GM19324 (cell line): ENCODE results near the gene DOK1.
A peak's percentile ranks its signal among the peaks of the same experiment; 100 is the strongest.
"Not testable (repeated sequence)": the region's sequence is repeated elsewhere in the genome, so short reads cannot be mapped to it uniquely, and the experiment has no call there.

Source experiments
- ATAC-seq: cut with Tn5 transposase; IDR thresholded peaks from one replicate; pipeline ENCODE4 v1.9.1; 2021; ENCODE audit warnings: mild to moderate bottlenecking, moderate library complexity; ENCODE audit not compliant: unreplicated experiment, low FRiP score

The DOK1 gene

DNA sequence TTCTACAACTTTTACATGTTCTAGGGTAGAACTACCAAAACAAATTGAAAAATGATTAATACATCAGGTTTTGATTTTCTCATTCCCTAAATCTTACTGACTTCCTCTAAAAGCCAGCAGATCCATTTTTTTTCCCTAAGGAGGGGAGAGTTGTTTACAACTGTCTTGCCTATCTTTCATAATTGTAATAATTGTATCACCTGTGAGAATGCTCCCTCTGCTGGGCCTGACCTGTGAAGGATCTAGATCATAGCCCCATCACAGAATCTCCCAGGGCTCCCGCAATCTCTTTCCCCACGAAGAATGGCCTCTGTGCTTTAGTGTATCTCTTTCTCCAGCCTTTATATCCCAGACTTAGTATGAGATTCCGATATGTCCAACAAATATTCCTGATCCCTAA, 9.9 kb upstream of the DOK1 start:
- no peak for ATAC-seq

GRCh38 chr2:74546004-74546403, 8.5 kb upstream of the DOK1 start:
- no peak for ATAC-seq

DNA sequence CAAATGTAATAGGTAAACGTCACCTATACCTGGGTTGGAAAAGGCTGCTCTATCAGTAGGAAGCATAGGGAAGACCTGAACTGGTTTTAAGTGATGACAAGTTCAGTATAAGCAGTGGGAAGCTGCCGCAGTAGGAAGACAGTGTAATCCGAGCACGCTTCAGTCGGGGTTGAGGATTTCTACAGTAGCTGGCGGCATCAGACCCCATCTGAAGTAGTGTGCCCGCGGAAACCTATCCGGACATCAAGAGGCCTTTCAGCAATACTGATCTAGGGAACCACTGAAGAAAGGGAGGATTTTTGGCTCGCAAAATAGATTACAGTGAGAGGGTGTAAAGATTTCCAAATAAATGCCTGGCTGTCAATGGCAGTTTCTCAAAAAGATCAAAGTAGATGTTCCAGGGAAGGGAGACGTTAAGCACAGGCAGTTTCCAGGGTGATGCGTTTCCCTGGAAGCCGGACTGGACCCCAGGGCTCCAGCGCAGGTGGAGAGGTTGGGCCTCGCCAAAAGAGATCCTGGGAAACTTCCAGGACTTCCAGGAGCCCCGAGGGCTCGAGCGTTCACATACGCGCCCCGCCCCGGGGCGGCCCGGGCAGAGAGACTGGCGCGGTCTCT, 6.1 kb upstream of the DOK1 start:
- no peak for ATAC-seq

DNA sequence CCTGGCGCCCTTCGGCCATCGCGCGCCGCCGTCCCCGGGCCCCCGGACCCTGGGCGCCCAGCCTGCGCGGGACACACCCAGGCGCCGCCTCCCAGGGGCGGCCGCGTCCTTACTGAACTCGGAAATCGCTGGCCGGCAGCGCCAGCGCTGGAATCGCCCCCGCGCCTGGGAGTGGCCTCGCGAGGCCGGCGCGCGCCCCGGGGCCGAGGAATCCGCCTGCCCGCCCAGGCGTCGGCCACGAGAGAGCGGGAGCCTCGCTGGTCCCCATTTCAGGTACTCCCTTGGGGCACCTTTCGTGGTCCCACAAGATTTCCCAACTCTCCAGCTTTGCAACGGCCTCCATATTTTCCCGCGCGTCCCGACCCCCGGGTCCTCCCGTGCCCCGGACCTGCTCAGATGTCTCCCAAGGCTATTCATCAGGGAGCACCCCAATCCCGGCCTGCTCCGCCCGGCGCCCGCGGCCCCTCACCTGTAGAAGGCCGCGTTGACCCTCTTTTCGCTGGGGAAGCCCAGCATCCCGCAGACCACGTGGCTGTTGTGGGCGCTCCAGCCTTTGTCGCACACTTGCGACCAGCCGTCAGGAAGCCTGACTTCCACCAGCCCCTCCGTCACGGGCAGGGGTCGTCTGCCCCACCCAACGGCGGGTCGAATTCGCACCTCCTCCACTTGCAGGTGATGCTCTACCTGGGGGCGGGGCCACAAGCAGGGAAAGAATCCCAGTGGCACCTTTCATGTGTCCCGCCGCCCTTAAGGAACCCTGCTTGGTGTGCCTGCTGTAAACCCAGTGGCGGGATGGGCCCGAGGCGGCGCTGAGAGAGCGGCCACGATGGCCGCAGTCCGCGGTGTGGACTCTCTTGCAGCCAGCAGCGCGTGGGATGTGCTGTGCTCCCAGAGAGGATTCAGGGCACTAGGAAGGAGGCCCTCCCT, 5.4 kb upstream of the DOK1 start:
- no peak for ATAC-seq

DNA sequence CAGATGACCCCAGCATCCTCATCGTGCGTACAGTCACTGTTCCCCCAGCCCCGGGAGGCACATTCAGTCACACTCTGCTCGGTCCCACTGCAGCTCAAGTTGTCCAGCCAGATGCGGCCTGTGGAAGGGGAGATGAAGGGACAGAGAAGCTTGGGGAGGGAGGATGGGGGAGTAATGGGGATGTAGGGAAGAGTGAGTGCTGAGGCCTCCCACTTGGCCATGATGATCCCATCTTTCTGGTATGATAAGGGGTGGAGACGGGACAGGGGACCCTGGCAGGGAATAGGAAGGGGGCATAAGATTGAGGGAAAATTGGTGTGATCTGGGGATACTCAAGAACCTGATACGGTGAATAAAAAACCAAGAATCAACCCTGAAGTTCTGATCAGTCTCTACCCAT, 4.3 kb upstream of the DOK1 start:
- no peak for ATAC-seq

GRCh38 chr2:74551530-74551929, 3.0 kb upstream of the DOK1 start:
- ATAC-seq = no peak

- no peak for ATAC-seq
Measured at GRCh38 chr2:74551942-74552913, 2.3 kb upstream of the DOK1 start.

GRCh38 chr2:74552914-74553811, 1.4 kb upstream of the DOK1 start:
- no peak for ATAC-seq

- ATAC-seq = peak; percentile 66
Measured at GRCh38 chr2:74554820-74555531, 456 bp downstream of the DOK1 start.

DNA sequence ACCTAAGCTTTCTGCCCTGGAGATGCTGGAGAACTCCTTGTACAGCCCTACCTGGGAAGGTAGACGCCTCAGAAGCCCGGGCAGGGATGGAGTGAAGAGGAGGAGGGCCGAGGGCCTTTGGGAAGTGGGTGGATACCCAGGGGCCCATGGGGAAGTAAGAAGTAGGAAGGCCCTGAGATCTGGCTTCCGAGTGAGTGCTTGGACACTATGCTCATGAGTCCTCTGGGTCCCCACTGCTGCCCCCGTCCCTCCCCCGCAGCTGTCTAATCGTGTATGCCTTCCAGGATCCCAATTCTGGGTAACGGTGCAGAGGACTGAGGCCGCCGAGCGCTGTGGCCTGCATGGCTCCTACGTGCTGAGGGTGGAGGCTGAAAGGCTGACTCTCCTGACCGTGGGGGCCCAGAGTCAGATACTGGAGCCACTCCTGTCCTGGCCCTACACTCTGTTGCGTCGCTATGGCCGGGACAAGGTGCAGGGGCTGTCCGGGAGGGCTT, 1.1 kb downstream of the DOK1 start:
- ATAC-seq = no peak

- ATAC-seq = no peak
Measured at GRCh38 chr2:74556159-74556558, 1.6 kb downstream of the DOK1 start.

DNA sequence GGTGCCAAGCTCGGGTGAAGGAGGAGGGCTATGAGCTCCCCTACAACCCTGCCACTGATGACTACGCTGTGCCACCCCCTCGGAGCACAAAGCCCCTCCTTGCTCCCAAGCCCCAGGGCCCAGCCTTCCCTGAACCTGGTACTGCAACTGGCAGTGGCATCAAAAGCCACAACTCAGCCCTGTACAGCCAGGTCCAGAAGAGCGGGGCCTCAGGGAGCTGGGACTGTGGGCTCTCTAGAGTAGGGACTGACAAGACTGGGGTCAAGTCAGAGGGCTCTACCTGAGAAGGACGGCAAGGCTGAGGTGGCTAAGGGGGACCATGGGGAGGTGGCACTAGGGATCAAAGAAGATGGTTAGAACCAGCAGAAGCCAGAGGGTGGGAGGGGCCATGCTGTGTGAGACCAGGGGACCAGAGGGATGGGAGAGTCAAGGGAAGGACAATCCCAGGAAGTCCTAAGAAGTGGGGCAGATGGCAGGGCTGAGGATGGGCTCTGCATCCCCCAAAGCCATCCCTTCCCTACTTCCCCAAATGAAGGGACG, 2.4 kb downstream of the DOK1 start:
- no peak for ATAC-seq

GRCh38 chr2:74558284-74559230, 4.0 kb downstream of the DOK1 start:
- no peak for ATAC-seq

DNA sequence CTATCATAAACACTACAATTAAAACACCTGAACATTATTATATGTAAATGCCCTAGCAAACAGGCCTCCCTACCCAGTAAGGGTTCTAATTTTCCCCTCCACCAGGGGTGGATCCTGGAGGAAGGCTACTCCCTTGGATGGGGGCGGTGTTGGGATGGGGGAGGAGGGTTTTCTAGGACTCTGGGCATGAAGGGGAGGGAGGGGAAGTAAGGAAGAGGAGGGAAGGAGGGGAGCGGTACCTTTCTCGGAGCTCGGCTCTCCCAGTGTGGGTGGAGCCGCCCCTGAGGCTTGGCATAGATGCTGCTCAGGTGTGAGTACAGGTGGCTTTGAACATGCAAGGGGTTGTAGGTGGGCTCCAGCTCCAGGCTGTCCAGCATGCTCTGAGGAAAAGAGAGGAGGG, 5.4 kb downstream of the DOK1 start:
- ATAC-seq = no peak

DNA sequence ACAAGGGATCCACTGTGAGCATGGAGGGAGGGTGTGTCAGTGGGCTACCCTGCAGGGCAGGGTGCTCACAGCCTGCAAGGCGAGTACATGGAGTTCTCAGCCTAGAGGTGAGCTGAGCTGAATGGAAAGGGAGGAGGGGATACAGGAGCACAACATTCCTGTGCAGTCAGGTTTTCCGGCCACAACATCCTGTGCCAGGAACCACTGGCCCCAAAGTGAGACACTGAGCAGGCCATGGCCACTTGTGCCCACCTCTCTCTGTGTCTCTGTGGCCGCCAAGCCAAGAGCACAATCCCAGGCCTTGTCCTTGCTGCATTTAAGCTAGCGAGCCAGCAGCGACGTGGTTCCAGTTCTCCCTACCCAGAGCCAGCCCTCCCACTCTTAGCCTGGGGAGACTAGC, 6.1 kb downstream of the DOK1 start:
- ATAC-seq = no peak

- ATAC-seq = not testable (repeated sequence)
Measured at GRCh38 chr2:74561022-74561421, 6.5 kb downstream of the DOK1 start.

- no peak for ATAC-seq
Measured at GRCh38 chr2:74562126-74562775, 7.7 kb downstream of the DOK1 start.
